Osteocyte (in vitro differentiated cells): ENCODE data around the gene MOBP. TPM values are rescaled to one million over a fixed set of nuclear protein-coding genes. Genes with fewer than 3 reads are reported as not detected.

Experiments used
- DNase-seq: peaks from one replicate; pipeline ENCODE4 v3.0.0; 2021; ENCODE audit warnings: mixed read lengths; ENCODE audit not compliant: unreplicated experiment; ENCODE audit errors: extremely low spot score
- H3K27ac Mint-ChIP-seq: one replicate; pipeline ENCODE4 v1.8.0; 2021; ENCODE audit warnings: mild to moderate bottlenecking, mixed read lengths; ENCODE audit not compliant: unreplicated experiment
- H3K27me3 Mint-ChIP-seq: one replicate; pipeline ENCODE4 v1.8.0; 2021; ENCODE audit warnings: mixed read lengths; ENCODE audit not compliant: unreplicated experiment
- H3K36me3 Mint-ChIP-seq: one replicate; pipeline ENCODE4 v1.8.0; 2021; ENCODE audit warnings: mixed read lengths; ENCODE audit not compliant: unreplicated experiment
- H3K4me1 Mint-ChIP-seq: one replicate; pipeline ENCODE4 v1.8.0; 2021; ENCODE audit warnings: mixed read lengths; ENCODE audit not compliant: unreplicated experiment
- H3K4me3 Mint-ChIP-seq: one replicate; pipeline ENCODE4 v1.8.0; 2021; ENCODE audit warnings: mild to moderate bottlenecking, moderate library complexity, mixed read lengths; ENCODE audit not compliant: unreplicated experiment
- H3K9me3 Mint-ChIP-seq: one replicate; pipeline ENCODE4 v1.8.0; 2021; ENCODE audit warnings: mixed read lengths; ENCODE audit not compliant: unreplicated experiment
- CTCF ChIP-seq: fragments of 200-600 bp; sonication (generic); IDR thresholded peaks from 2 replicates; pipeline ENCODE4 v1.5.0; 2021; ENCODE audit warnings: antibody characterized with exemption, mild to moderate bottlenecking, moderate library complexity
- total RNA-seq: library from RNA; stranded (reverse); gene quantifications from 2 replicates; pipeline ENCODE4 v1.2.1, GENCODE V29; 2021

The MOBP gene
- total RNA-seq, 1 donor from 2014 or later: not detected

- DNase-seq: no peak
- H3K27me3 Mint-ChIP-seq: peaks cover 4% of the 10 kb centered on the region
- TF ChIP-seq CTCF: no peak
- no peaks in the 10 kb centered on the region for H3K36me3 Mint-ChIP-seq
- H3K9me3 Mint-ChIP-seq: no peaks in the 10 kb centered on the region
- H3K4me1 Mint-ChIP-seq: no peaks in the 10 kb centered on the region
- H3K27ac Mint-ChIP-seq: no peak overlapping the region
- no peak overlapping the region for H3K4me3 Mint-ChIP-seq
Observed at GRCh38 chr3:39478226-39478625, 10.7 kb downstream of the MOBP start.

- Mint-ChIP-seq H3K27me3 (no peaks in the 10 kb centered on the region), H3K27ac (no peak overlapping the region), H3K9me3 (no peaks in the 10 kb centered on the region), H3K4me1 (no peaks in the 10 kb centered on the region), H3K4me3 (no peak overlapping the region), H3K36me3 (no peaks in the 10 kb centered on the region)
- no peak for TF ChIP-seq CTCF
- no peak for DNase-seq
Observed at GRCh38 chr3:39479701-39480414, 12.4 kb downstream of the MOBP start.

- H3K27me3 Mint-ChIP-seq: no peaks in the 10 kb centered on the region
- no peak for DNase-seq
- H3K9me3 Mint-ChIP-seq: no peaks in the 10 kb centered on the region
- H3K27ac Mint-ChIP-seq: no peak overlapping the region
- no peaks in the 10 kb centered on the region for H3K36me3 Mint-ChIP-seq
- H3K4me3 Mint-ChIP-seq: no peak overlapping the region
- TF ChIP-seq CTCF: no peak
- H3K4me1 Mint-ChIP-seq: no peaks in the 10 kb centered on the region
Observed at GRCh38 chr3:39485547-39485946, 18.1 kb downstream of the MOBP start.

GRCh38 chr3:39491014-39491413, 23.5 kb downstream of the MOBP start:
- no peak for TF ChIP-seq CTCF
- Mint-ChIP-seq H3K9me3 (no peaks in the 10 kb centered on the region), H3K4me3 (no peak overlapping the region), H3K27ac (no peak overlapping the region), H3K27me3 (peaks cover 9% of the 10 kb centered on the region), H3K4me1 (no peaks in the 10 kb centered on the region), H3K36me3 (no peaks in the 10 kb centered on the region)
- no peak for DNase-seq

GRCh38 chr3:39491733-39492350, 24.4 kb downstream of the MOBP start:
- Mint-ChIP-seq H3K4me3 (no peak overlapping the region), H3K4me1 (no peaks in the 10 kb centered on the region), H3K27me3 (peaks cover 9% of the 10 kb centered on the region), H3K9me3 (no peaks in the 10 kb centered on the region), H3K36me3 (no peaks in the 10 kb centered on the region), H3K27ac (no peak overlapping the region)
- no peak for TF ChIP-seq CTCF
- DNase-seq: no peak
